HEK293 (cell line): ENCODE results near the gene KIF2C.

Experiments used
- CTCF ChIA-PET: fragments of 350-600 bp; formaldehyde crosslinking; extraction: SDS; loops from one replicate; lab custom pipeline; 2021; ENCODE audit warnings: antibody characterized with exemption; lab: Yijun Ruan, JAX
- POLR2A ChIA-PET: fragments of 300-600 bp; formaldehyde crosslinking; extraction: SDS; loops from one replicate; lab custom pipeline; 2020; ENCODE audit warnings: antibody characterized with exemption, inconsistent platforms; lab: Yijun Ruan, JAX
- H3K27ac ChIP-seq: fragments of 200-500 bp; sonication (Bioruptor generic); 2 replicates; pipeline ENCODE4 v1.5.1; 2014; ENCODE audit warnings: low read depth, low read length, control low read depth, inconsistent platforms; ENCODE audit errors: extremely low read depth
- H3K36me3 ChIP-seq, 2 experiments: fragments of 200-500 bp in 1 of 2; sonication (Bioruptor generic) in 1 of 2; 1 replicate in 1 of 2; 2 replicates in 1 of 2; pipeline ENCODE4 v1.5.1; 2014 to 2017; ENCODE audit warnings: inconsistent platforms in 2 of 2, low read length in 2 of 2; ENCODE audit not compliant: control insufficient read depth in 2 of 2, insufficient read depth in 1 of 2
- H3K4me1 ChIP-seq: fragments of 200-500 bp; sonication (Bioruptor generic); 2 replicates; pipeline ENCODE4 v1.5.1; 2014; ENCODE audit warnings: mild to moderate bottlenecking, low read length, inconsistent platforms; ENCODE audit not compliant: control insufficient read depth, insufficient read depth
- H3K4me3 ChIP-seq: 2 replicates; pipeline ENCODE4 v1.5.1; 2011; ENCODE audit warnings: low read depth, mild to moderate bottlenecking, control low read depth, low read length, moderate library complexity
- H3K9me3 ChIP-seq: fragments of 200-500 bp; sonication (Bioruptor generic); 2 replicates; pipeline ENCODE4 v1.5.1; 2014; ENCODE audit warnings: low read depth, low read length, inconsistent platforms; ENCODE audit not compliant: control insufficient read depth, insufficient read depth
- BCL11B ChIP-seq: fragments of 450-650 bp; formaldehyde crosslinking; IDR thresholded peaks from 2 replicates; pipeline ENCODE4 v1.5.1; 2016; ENCODE audit warnings: low read depth, missing biosample characterization, missing genetic modification characterization
- EGR2 ChIP-seq: fragments of 450-650 bp; formaldehyde crosslinking; IDR thresholded peaks from 2 replicates; pipeline ENCODE4 v1.5.1; 2016; ENCODE audit warnings: low read depth, missing biosample characterization, missing genetic modification characterization
- MYNN ChIP-seq: fragments of 450-650 bp; formaldehyde crosslinking; IDR thresholded peaks from 2 replicates; pipeline ENCODE4 v1.5.1; 2016; ENCODE audit warnings: missing biosample characterization, missing genetic modification characterization, borderline replicate concordance
- REPIN1 ChIP-seq: fragments of 450-650 bp; formaldehyde crosslinking; IDR thresholded peaks from 2 replicates; pipeline ENCODE4 v1.5.1; 2017; ENCODE audit warnings: missing biosample characterization, missing genetic modification characterization, low read depth
- SCRT1 ChIP-seq: fragments of 450-650 bp; formaldehyde crosslinking; IDR thresholded peaks from 2 replicates; pipeline ENCODE4 v1.5.1; 2016; ENCODE audit warnings: missing biosample characterization, missing genetic modification characterization, borderline replicate concordance
- ZBTB48 ChIP-seq: fragments of 450-650 bp; formaldehyde crosslinking; IDR thresholded peaks from 2 replicates; pipeline ENCODE4 v1.5.1; 2016; ENCODE audit warnings: missing biosample characterization, missing genetic modification characterization
- ZFHX2 ChIP-seq: fragments of 450-650 bp; formaldehyde crosslinking; conservative IDR thresholded peaks from 2 replicates; pipeline ENCODE4 v1.5.1; 2016; ENCODE audit warnings: missing biosample characterization, missing genetic modification characterization
- ZFP69B ChIP-seq: fragments of 450-650 bp; formaldehyde crosslinking; IDR thresholded peaks from 2 replicates; pipeline ENCODE4 v1.5.1; 2016; ENCODE audit warnings: missing biosample characterization, missing genetic modification characterization
- ZIC2 ChIP-seq: fragments of 450-650 bp; formaldehyde crosslinking; IDR thresholded peaks from 2 replicates; pipeline ENCODE4 v1.5.1; 2016; ENCODE audit warnings: missing biosample characterization, missing genetic modification characterization
- ZNF10 ChIP-seq: fragments of 450-650 bp; formaldehyde crosslinking; IDR thresholded peaks from 2 replicates; pipeline ENCODE4 v1.5.1; 2017; ENCODE audit warnings: missing biosample characterization, missing genetic modification characterization
- ZNF121 ChIP-seq: fragments of 450-650 bp; formaldehyde crosslinking; IDR thresholded peaks from 2 replicates; pipeline ENCODE4 v1.5.1; 2016; ENCODE audit warnings: missing biosample characterization, missing genetic modification characterization
- ZNF140 ChIP-seq: fragments of 450-650 bp; formaldehyde crosslinking; IDR thresholded peaks from 2 replicates; pipeline ENCODE4 v1.5.1; 2016; ENCODE audit warnings: missing biosample characterization, missing genetic modification characterization
- ZNF23 ChIP-seq: fragments of 450-650 bp; formaldehyde crosslinking; IDR thresholded peaks from 2 replicates; pipeline ENCODE4 v1.5.1; 2016; ENCODE audit warnings: missing biosample characterization, missing genetic modification characterization, borderline replicate concordance
- ZNF248 ChIP-seq: fragments of 450-650 bp; formaldehyde crosslinking; IDR thresholded peaks from 2 replicates; pipeline ENCODE4 v1.5.1; 2017; ENCODE audit warnings: missing biosample characterization, missing genetic modification characterization
- ZNF37A ChIP-seq: fragments of 450-650 bp; IDR thresholded peaks from 2 replicates; pipeline ENCODE4 v1.5.1; 2018; ENCODE audit warnings: missing biosample characterization, missing genetic modification characterization
- ZNF48 ChIP-seq: fragments of 450-650 bp; formaldehyde crosslinking; IDR thresholded peaks from 2 replicates; pipeline ENCODE4 v1.5.1; 2016; ENCODE audit warnings: missing biosample characterization, missing genetic modification characterization
- ZNF560 ChIP-seq: fragments of 450-650 bp; formaldehyde crosslinking; IDR thresholded peaks from 2 replicates; pipeline ENCODE4 v1.5.1; 2017; ENCODE audit warnings: missing biosample characterization, missing genetic modification characterization, borderline replicate concordance
- ZNF585B ChIP-seq: fragments of 450-650 bp; formaldehyde crosslinking; IDR thresholded peaks from 2 replicates; pipeline ENCODE4 v1.5.1; 2016; ENCODE audit warnings: missing biosample characterization, missing genetic modification characterization
- ZNF701 ChIP-seq: fragments of 450-650 bp; formaldehyde crosslinking; IDR thresholded peaks from 2 replicates; pipeline ENCODE4 v1.5.1; 2016; ENCODE audit warnings: missing biosample characterization, missing genetic modification characterization
- TF ChIP-seq, protein P1 (sequence below): fragments of 450-650 bp; formaldehyde crosslinking; IDR thresholded peaks from 2 replicates; pipeline ENCODE4 v1.5.1; 2017; ENCODE audit warnings: missing biosample characterization, missing genetic modification characterization
- TF ChIP-seq, protein P2 (sequence below): fragments of 450-650 bp; formaldehyde crosslinking; IDR thresholded peaks from 2 replicates; pipeline ENCODE4 v1.5.1; 2016; ENCODE audit warnings: missing biosample characterization, missing genetic modification characterization
- TF ChIP-seq, protein P3 (sequence below): fragments of 450-650 bp; formaldehyde crosslinking; IDR thresholded peaks from 2 replicates; pipeline ENCODE4 v1.5.1; 2016; ENCODE audit warnings: missing biosample characterization, missing genetic modification characterization, borderline replicate concordance
- TF ChIP-seq, protein P4 (sequence below): fragments of 450-650 bp; formaldehyde crosslinking; IDR thresholded peaks from 2 replicates; pipeline ENCODE4 v1.5.1; 2016; ENCODE audit warnings: missing biosample characterization, missing genetic modification characterization

KIF2C gene

DNA sequence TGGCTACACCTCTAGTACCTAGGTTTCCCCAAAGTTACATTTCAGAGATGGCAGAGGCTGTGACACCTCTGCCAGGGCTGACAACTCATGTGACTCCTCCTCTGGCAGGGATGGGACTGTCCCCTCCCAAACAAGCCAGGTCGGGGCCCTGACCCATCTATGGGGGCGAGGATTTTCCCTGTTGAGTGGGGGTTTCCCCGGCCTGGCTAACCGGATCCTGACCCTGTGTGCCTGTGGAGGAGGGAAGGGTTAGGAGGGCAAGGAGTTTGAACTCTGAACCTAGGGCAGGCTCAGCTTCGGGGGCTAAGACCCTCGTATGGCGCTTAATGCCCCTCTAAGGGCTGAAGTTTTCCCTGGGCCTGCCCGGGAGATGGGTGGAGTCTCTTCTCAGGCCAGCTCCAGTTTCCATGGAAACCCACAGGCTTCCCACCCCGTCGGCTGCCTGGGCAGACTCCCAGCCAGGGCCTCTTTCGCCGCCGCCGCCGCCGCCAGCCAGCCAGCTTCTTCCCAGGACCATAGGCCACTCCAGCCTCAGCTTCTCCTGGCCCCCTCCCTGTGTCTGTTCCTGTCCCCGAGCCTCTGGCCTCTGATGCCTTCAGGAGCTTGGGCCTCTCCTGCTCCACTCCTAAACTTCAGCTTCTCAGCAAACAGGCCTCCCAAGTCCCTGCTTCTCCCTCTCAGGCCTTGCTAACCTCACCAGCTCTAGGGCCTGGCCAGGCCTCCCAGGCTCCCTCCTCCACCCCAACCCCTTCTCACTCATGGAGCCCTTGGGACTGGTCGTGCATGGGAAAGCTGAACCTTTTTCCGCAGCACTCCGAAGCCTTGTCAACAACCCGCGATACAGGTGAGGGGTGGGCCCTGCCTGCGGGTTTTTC, 68.7 kb downstream of the KIF2C start, which contains the start of gene BTBD19 (continued):
- TF ChIP-seq ZNF140 (tag by site-specific recombination) (no peak), ZNF701 (tag by site-specific recombination) (no peak), MYNN (tag by site-specific recombination) (no peak), ZNF248 (tag by site-specific recombination) (no peak), REPIN1 (no peak), ZNF560 (tag by site-specific recombination) (no peak), BCL11B (tag by site-specific recombination) (peak; percentile 6; the same call in 1 of the 2 replicates), ZNF23 (tag by site-specific recombination) (no peak)
- TF ChIP-seq, protein P1, sequence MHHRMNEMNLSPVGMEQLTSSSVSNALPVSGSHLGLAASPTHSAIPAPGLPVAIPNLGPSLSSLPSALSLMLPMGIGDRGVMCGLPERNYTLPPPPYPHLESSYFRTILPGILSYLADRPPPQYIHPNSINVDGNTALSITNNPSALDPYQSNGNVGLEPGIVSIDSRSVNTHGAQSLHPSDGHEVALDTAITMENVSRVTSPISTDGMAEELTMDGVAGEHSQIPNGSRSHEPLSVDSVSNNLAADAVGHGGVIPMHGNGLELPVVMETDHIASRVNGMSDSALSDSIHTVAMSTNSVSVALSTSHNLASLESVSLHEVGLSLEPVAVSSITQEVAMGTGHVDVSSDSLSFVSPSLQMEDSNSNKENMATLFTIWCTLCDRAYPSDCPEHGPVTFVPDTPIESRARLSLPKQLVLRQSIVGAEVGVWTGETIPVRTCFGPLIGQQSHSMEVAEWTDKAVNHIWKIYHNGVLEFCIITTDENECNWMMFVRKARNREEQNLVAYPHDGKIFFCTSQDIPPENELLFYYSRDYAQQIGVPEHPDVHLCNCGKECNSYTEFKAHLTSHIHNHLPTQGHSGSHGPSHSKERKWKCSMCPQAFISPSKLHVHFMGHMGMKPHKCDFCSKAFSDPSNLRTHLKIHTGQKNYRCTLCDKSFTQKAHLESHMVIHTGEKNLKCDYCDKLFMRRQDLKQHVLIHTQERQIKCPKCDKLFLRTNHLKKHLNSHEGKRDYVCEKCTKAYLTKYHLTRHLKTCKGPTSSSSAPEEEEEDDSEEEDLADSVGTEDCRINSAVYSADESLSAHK: no peak
- TF ChIP-seq, protein P2, sequence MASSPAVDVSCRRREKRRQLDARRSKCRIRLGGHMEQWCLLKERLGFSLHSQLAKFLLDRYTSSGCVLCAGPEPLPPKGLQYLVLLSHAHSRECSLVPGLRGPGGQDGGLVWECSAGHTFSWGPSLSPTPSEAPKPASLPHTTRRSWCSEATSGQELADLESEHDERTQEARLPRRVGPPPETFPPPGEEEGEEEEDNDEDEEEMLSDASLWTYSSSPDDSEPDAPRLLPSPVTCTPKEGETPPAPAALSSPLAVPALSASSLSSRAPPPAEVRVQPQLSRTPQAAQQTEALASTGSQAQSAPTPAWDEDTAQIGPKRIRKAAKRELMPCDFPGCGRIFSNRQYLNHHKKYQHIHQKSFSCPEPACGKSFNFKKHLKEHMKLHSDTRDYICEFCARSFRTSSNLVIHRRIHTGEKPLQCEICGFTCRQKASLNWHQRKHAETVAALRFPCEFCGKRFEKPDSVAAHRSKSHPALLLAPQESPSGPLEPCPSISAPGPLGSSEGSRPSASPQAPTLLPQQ (tag by site-specific recombination): peak; percentile 74; the same call in 1 of the 2 replicates

DNA sequence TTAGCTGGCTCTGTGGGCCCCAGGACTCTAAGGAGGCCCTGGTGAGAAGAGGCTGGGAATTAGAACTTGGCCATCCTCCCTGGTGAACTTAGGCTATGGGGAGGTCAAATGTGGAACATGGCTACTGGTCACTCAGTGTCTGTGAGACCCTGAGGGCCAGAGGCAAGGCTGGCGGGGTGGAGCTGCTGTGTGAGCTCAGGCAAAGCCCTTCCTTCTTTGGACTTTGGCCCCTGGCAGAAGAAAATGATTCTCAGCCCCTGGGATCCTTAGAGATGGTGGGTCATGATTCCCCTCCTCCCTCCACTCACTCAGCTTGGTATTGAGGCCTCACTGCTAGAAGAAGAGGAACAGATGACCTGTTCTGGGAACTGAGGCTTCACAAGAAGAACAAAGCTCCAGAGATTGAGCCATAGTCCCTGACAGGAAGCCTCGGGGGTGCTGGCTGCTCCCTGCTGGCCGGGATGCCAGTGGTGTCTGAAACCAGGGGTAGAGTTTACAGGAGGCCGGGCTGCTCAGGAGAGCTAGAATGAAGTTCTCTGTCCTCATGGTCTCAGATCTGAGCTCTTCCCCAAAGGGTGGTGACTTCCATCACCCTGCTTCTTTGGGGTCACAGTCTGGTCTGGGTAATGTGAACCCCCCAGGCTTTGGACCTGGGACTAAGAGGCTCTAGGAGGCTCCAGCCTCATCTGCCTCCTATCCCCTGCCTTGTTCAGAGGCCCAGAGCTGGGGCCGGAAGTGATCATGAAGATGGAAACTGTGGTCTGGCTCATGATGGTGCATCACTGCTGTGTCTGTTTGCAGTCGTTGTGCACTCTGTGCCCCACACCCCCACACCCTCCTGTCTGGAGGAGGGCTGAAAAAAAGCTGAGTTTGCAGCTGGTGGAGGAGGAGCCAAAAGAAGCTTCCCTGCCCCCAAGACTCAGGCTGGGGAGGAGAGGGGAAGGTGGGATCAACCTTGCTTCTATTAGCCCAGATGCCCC, 69.6 kb downstream of the KIF2C start:
- H3K4me3 ChIP-seq: peak overlapping the region; percentile 33
- ChIA-PET CTCF (interaction anchor here (0.6 to 2.0 kb wide), 13 partner anchors 8 to 493 kb away, joined by 3 to 13 read pairs (median 4); partner anchors contain the start of genes PLK3 and UROD), POLR2A (interaction anchor here (0.7 to 4.0 kb wide), 15 partner anchors 9 to 539 kb away, joined by 3 to 84 read pairs (median 7); partner anchors contain the start of genes EIF2B3, HECTD3, MUTYH and PLK3)
- H3K27ac ChIP-seq: peak overlapping the region; percentile 72
- H3K36me3 ChIP-seq: peaks cover 0 to 45% of the 10 kb centered on the region in 2 experiments; a peak in 1 of 3 replicates
- no peaks in the 10 kb centered on the region for H3K9me3 ChIP-seq
- peaks cover 19% of the 10 kb centered on the region for H3K4me1 ChIP-seq
- 0 out of 2 replicates have a peak, but pooled peaks have one; percentile 33 for TF ChIP-seq ZBTB48
- TF ChIP-seq ZNF48 (tag by site-specific recombination): no peak
- no peak for TF ChIP-seq ZNF37A
- no peak for TF ChIP-seq ZNF10 (tag by site-specific recombination)
- TF ChIP-seq ZNF585B (tag by site-specific recombination): no peak
- TF ChIP-seq, protein P3, sequence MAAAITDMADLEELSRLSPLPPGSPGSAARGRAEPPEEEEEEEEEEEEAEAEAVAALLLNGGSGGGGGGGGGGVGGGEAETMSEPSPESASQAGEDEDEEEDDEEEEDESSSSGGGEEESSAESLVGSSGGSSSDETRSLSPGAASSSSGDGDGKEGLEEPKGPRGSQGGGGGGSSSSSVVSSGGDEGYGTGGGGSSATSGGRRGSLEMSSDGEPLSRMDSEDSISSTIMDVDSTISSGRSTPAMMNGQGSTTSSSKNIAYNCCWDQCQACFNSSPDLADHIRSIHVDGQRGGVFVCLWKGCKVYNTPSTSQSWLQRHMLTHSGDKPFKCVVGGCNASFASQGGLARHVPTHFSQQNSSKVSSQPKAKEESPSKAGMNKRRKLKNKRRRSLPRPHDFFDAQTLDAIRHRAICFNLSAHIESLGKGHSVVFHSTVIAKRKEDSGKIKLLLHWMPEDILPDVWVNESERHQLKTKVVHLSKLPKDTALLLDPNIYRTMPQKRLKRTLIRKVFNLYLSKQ (tag by site-specific recombination): no peak
- TF ChIP-seq ZFHX2 (tag by site-specific recombination): peak; percentile 82
- no peak for TF ChIP-seq SCRT1 (tag by site-specific recombination)
- TF ChIP-seq ZNF121 (tag by site-specific recombination): 0 out of 2 replicates have a peak, but pooled peaks have one; percentile 24
- TF ChIP-seq ZIC2 (tag by site-specific recombination): peak; percentile 47; the same call in 1 of the 2 replicates
- TF ChIP-seq ZFP69B (tag by site-specific recombination): no peak
- TF ChIP-seq, protein P4, sequence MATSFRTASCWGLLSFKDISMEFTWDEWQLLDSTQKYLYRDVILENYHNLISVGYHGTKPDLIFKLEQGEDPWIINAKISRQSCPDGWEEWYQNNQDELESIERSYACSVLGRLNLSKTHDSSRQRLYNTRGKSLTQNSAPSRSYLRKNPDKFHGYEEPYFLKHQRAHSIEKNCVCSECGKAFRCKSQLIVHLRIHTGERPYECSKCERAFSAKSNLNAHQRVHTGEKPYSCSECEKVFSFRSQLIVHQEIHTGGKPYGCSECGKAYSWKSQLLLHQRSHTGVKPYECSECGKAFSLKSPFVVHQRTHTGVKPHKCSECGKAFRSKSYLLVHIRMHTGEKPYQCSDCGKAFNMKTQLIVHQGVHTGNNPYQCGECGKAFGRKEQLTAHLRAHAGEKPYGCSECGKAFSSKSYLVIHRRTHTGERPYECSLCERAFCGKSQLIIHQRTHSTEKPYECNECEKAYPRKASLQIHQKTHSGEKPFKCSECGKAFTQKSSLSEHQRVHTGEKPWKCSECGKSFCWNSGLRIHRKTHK (tag by site-specific recombination): no peak
- TF ChIP-seq EGR2 (tag by site-specific recombination): peak; percentile 81
